Astrocyte of the cerebellum (primary cell): ENCODE results near the gene IL22.

Experiments used
- DNase-seq: peaks from one replicate; pipeline ENCODE4 v3.0.0-alpha.2; 2011; ENCODE audit warnings: low read depth
- H3K4me3 ChIP-seq: 2 replicates; pipeline ENCODE4 v1.5.1; 2011; ENCODE audit warnings: mild to moderate bottlenecking, low read depth, low read length, moderate library complexity
- in situ Hi-C: cut with HindIII; loops from 2 replicates; pipeline ENCODE4 v1.10.0; 2017; ENCODE audit warnings: low sequenced_read_pairs
- TF ChIP-seq, protein P1 (sequence below): IDR thresholded peaks from 2 replicates; pipeline ENCODE4 v1.5.1; 2012; ENCODE audit warnings: low read length, low read depth, moderate library complexity, mild to moderate bottlenecking; ENCODE audit errors: missing control alignments

IL22 gene

DNA sequence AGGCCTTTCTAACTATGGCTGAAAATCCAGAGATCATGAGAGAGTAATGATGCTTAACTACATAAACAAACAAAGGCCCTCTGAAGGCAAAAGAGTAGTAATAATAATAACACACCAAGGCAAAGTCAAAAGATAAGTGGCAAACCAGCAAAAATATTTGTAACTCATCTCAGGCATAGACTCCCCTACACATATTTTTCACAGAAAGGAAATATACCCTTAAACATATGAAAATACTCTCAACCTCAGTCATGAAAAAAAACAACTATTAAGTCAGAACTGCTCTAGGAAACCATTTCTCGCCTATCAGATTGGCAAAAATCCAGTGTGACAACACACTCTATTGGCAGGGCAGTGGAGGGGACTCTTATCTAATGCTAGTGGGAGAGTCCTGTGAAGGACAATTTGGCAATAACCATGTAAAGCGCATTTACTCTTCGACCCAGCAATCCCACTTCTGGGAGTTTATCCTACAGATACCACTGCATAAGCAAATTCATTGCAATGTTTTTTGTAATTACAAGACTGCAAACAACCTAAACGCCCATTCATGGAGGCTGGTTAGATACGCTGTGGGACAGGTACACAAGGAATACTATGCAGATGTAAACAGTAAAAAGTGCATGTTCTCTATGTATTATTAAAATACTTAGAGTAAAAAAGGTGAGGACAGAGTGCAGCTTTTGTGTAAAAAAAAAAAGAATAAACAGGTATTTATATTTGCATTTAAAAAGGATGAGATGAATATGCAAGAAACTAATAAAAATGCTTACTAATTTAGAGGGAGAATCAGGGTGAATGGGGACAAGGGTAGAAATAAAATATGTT, 26.0 kb upstream of the IL22 start:
- in situ Hi-C loops = no loop called here
- H3K4me3 ChIP-seq = no peak overlapping the region
- TF ChIP-seq, protein P1, sequence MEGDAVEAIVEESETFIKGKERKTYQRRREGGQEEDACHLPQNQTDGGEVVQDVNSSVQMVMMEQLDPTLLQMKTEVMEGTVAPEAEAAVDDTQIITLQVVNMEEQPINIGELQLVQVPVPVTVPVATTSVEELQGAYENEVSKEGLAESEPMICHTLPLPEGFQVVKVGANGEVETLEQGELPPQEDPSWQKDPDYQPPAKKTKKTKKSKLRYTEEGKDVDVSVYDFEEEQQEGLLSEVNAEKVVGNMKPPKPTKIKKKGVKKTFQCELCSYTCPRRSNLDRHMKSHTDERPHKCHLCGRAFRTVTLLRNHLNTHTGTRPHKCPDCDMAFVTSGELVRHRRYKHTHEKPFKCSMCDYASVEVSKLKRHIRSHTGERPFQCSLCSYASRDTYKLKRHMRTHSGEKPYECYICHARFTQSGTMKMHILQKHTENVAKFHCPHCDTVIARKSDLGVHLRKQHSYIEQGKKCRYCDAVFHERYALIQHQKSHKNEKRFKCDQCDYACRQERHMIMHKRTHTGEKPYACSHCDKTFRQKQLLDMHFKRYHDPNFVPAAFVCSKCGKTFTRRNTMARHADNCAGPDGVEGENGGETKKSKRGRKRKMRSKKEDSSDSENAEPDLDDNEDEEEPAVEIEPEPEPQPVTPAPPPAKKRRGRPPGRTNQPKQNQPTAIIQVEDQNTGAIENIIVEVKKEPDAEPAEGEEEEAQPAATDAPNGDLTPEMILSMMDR = no peak
- DNase-seq = no peak

DNA sequence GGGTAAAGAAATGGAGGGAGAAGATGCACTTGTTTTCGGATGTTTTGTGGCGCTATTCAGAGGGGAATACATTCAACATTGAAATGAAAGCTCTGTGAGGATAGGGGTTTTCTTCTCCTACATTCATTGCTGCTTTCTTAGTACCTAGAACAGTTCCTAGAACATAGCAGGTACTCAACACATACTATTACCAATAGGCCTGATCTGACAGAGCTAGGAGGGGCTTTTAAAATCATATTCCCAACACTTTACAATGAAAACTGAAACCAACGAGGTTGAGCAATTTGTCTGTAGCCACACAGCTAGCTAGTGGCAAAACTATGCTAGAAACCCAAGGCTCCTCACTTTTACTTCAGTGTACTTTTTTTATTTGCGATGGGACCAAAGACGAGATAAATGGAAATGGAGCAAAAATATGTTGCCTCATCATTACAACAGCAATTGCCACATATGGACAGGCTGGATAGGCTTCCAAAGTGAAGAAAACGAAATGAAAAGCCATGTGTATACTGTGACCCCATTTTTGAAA, 23.1 kb upstream of the IL22 start:
- H3K4me3 ChIP-seq = no peak overlapping the region
- in situ Hi-C loops = no loop called here
- no peak for DNase-seq
- TF ChIP-seq, protein P1 = no peak

DNA sequence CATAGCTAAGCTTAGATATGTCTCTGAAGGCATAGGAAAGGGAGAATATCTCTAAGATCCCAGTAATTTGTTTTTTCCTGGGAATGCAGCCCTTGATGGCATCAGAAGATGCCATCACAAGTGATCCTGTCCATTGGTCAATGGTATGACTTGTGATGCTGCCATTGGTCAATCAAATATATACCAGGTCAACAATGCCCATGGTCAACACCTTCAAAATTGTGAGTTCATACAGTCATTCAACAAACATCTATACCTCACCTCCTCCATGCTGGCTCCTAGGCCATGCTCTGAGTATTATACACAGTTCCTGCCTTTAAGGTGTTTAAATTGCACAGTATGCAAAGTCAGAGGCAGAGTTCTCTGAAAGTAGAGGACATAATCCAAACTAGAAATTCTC, 19.3 kb upstream of the IL22 start:
- no peak for DNase-seq
- H3K4me3 ChIP-seq = no peak overlapping the region
- in situ Hi-C loops = no loop called here
- TF ChIP-seq, protein P1 = no peak

DNA sequence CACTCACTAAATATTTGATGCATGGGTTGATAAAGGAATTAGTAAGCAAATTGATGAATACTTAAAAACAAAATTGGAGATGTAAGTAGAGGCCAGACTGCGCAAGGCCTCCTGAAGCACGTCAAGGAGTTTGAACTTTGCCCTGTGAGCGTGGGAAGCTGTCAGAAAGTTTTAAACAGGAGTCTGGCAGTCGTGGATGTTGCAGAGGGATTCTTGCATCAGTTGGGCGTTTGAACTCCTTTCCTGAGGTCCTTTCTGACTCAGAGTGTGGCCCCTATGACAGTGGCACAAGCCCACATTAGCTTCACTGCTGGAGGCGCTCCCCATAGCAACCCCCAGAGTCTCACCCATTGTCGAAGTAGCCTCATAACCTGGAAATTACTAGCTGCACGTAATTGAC, 17.9 kb upstream of the IL22 start:
- TF ChIP-seq, protein P1 = no peak
- no peak overlapping the region for H3K4me3 ChIP-seq
- DNase-seq = no peak
- in situ Hi-C loops = no loop called here

DNA sequence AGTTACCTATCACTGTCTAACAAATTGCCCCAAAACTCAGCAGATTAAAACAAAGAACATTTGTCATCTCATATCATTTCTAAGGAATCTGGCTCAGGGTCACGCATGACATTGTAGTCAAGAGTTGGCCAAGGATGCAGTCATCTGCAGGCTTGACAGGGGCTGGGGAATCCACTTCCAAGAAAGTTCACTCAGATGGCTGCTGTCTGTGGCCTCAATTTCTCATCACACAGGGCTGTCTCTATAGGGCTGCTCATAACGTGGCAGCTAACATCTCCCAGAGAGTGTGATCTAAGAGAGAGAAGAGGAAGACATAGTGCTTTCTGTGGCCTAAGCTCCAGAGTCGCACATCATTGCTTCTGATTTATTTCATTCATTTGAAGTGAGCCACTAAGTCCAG, 17.0 kb upstream of the IL22 start:
- TF ChIP-seq, protein P1 = no peak
- in situ Hi-C loops = no loop called here
- H3K4me3 ChIP-seq = no peak overlapping the region
- DNase-seq = no peak

DNA sequence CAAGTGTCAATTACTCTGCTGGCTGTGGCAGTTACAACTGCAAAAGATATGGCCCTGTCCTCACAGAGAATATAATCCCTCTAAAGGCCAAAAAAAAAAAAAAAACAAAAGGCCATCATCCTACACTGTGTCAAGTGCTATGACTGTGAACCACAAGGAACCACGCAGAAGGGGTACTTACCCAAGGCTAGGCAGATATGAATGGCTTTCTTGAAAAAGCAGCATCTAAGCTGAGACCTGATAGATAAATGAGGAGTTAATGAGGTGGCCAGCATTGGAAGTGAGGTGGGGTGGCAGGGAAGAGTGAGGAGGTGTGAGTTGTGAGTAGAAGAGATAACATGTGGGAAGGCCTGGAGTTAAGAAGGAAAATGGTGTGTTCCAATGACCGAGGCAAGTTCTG, 16.4 kb upstream of the IL22 start:
- H3K4me3 ChIP-seq = no peak overlapping the region
- in situ Hi-C loops = no loop called here

More for the DNA sequence above, 16.4 kb upstream of the IL22 start:
- no peak for DNase-seq
- TF ChIP-seq, protein P1 = no peak
